Activated CD4-positive, alpha-beta memory T cell treated with anti-CD3 and anti-CD28 coated beads for 36 hours (primary cell): ENCODE measurements around the gene SPATA20. TPM values are rescaled to one million over a fixed set of nuclear protein-coding genes. Genes with fewer than 3 reads are reported as not detected.

Source experiments
- CTCF ChIA-PET: fragments of 350-600 bp; sonication (Branson Sonifier 250); formaldehyde crosslinking; loops from one replicate; lab custom pipeline; 2021; ENCODE audit warnings: antibody characterized with exemption, inconsistent platforms; lab: Charles Lee
- POLR2A ChIA-PET: fragments of 350-600 bp; sonication (Branson Sonifier 250); formaldehyde crosslinking; loops from one replicate; lab custom pipeline; 2021; ENCODE audit warnings: antibody characterized with exemption; lab: Charles Lee
- DNase-seq: peaks from one replicate; pipeline ENCODE4 v3.0.0-alpha.2; 2020
- H3K27ac Mint-ChIP-seq: one replicate; pipeline ENCODE4 v1.8.0; 2021; ENCODE audit warnings: mixed read lengths
- H3K27me3 Mint-ChIP-seq: one replicate; pipeline ENCODE4 v1.8.0; 2021; ENCODE audit warnings: mixed read lengths
- H3K36me3 Mint-ChIP-seq: one replicate; pipeline ENCODE4 v1.8.0; 2021; ENCODE audit warnings: mixed read lengths
- H3K4me1 Mint-ChIP-seq: one replicate; pipeline ENCODE4 v1.8.0; 2021; ENCODE audit warnings: low read depth, mixed read lengths
- H3K4me3 Mint-ChIP-seq: one replicate; pipeline ENCODE4 v1.8.0; 2021; ENCODE audit warnings: mild to moderate bottlenecking, mixed read lengths
- H3K9me3 Mint-ChIP-seq: one replicate; pipeline ENCODE4 v1.8.0; 2021; ENCODE audit warnings: mixed read lengths
- intact Hi-C: fragments of 100-400 bp; cut with micrococcal nuclease; formaldehyde crosslinking; loops from one replicate; pipeline ENCODE4 v1.15.1; 2023
- total RNA-seq, 2 experiments: library from RNA; stranded (reverse); gene quantifications; one replicate each; pipeline ENCODE4 v1.2.3, GENCODE V29; 2021

The SPATA20 gene
- total RNA-seq, 2 experiments from 2014 or later = 22.8 to 23.4 TPM

- DNase-seq = no peak
- CTCF ChIA-PET = interaction anchor here (0.6 to 2.0 kb wide), 9 partner anchors 9 to 197 kb away, joined by 3 to 8 read pairs (median 3); no protein-coding TSS in a partner anchor
- H3K27ac Mint-ChIP-seq = no peak overlapping the region
- peaks cover 16% of the 10 kb centered on the region for H3K4me1 Mint-ChIP-seq
- intact Hi-C loops = loop anchor here (1.0 to 10.0 kb wide), 5 partner anchors 32 to 412 kb away; partner anchors contain the start of genes ACSF2 and ANKRD40
- H3K36me3 Mint-ChIP-seq = no peaks in the 10 kb centered on the region
- peak overlapping the region; percentile 75 for H3K4me3 Mint-ChIP-seq
- H3K9me3 Mint-ChIP-seq = no peaks in the 10 kb centered on the region
- POLR2A ChIA-PET = interaction anchor here (1.3 to 1.8 kb wide), 2 partner anchors 55 to 324 kb away, joined by 3 to 5 read pairs; no protein-coding TSS in a partner anchor
- H3K27me3 Mint-ChIP-seq = peaks cover 6% of the 10 kb centered on the region
Measured at GRCh38 chr17:50542795-50543774, 3.9 kb upstream of the SPATA20 start.

GRCh38 chr17:50544516-50544915 lies 2.5 kb upstream of the SPATA20 start:
- Mint-ChIP-seq H3K4me1 (peaks cover 16% of the 10 kb centered on the region), H3K27me3 (peaks cover 6% of the 10 kb centered on the region), H3K4me3 (no peak overlapping the region), H3K36me3 (no peaks in the 10 kb centered on the region), H3K9me3 (no peaks in the 10 kb centered on the region), H3K27ac (no peak overlapping the region)
- ChIA-PET POLR2A (no interaction called here), CTCF (interaction anchor here (0.6 to 2.0 kb wide), 5 partner anchors 33 to 297 kb away, joined by 3 to 6 read pairs (median 3); no protein-coding TSS in a partner anchor)
- intact Hi-C loops = loop anchor here (5.0 to 10.0 kb wide), 2 partner anchors 163 to 410 kb away; partner anchors contain the start of gene ANKRD40
- DNase-seq = no peak

DNA sequence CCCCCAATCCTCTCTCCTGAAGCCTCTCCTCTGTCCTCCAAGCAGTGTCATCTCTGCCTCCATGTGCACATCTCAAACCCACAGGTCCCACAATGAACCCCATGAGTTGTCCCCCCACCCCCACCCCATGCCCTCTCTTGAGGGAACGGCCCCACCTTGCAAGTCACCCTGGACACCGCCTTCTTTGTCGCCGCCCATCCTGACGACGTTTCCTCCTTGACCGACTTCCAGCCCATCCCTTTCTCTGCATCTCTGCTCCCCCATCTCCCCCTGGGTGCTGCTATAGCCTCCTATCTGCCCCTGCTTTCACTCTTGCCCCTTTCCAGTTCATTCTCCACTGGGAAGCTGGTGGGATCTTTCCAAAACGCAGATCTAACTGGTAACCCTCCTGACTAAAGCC lies 1.7 kb upstream of the SPATA20 start:
- Mint-ChIP-seq H3K36me3 (no peaks in the 10 kb centered on the region), H3K9me3 (no peaks in the 10 kb centered on the region), H3K27ac (no peak overlapping the region), H3K4me1 (peaks cover 16% of the 10 kb centered on the region), H3K4me3 (no peak overlapping the region), H3K27me3 (peaks cover 6% of the 10 kb centered on the region)
- intact Hi-C loops = loop anchor here (5.0 to 10.0 kb wide), 3 partner anchors 67 to 409 kb away; no protein-coding TSS in a partner anchor
- ChIA-PET CTCF (interaction anchor here (0.6 to 1.2 kb wide), 3 partner anchors 44 to 296 kb away, joined by 3 read pairs; no protein-coding TSS in a partner anchor), POLR2A (no interaction called here)
- no peak for DNase-seq

DNA sequence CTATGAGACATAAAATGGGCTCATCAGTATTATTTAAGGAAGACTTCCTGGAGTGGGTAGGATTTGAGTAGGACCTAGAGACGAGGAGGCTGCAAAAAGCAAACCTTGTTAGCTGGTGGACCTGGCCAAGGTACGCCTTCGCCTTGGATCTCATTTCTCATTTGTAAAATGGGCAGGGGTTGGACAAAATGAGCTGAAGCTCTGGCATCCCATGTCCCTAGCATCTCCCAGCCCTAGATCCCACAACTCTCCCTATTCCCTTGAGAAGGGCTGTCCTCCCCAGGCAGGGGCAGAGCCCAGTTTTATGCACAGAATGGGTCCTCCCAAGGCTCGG lies 306 bp upstream of the SPATA20 start:
- ChIA-PET POLR2A (no interaction called here), CTCF (interaction anchor here (0.7 to 2.1 kb wide), 10 partner anchors 16 to 295 kb away, joined by 3 to 31 read pairs (median 4); no protein-coding TSS in a partner anchor)
- Mint-ChIP-seq H3K4me1 (peaks cover 11% of the 10 kb centered on the region), H3K4me3 (no peak overlapping the region), H3K27me3 (peaks cover 6% of the 10 kb centered on the region), H3K27ac (no peak overlapping the region), H3K36me3 (no peaks in the 10 kb centered on the region), H3K9me3 (no peaks in the 10 kb centered on the region)
- intact Hi-C loops = loop anchor here (1.0 to 10.0 kb wide), 5 partner anchors 14 to 408 kb away; partner anchors contain the start of gene CACNA1G
- no peak for DNase-seq

GRCh38 chr17:50547736-50548083 lies 736 bp downstream of the SPATA20 start:
- intact Hi-C loops = loop anchor here (1.0 to 10.0 kb wide), 5 partner anchors 13 to 407 kb away; partner anchors contain the start of gene CACNA1G
- DNase-seq = no peak
- ChIA-PET POLR2A (no interaction called here), CTCF (interaction anchor here (1.6 to 2.1 kb wide), 3 partner anchors 41 to 159 kb away, joined by 3 to 31 read pairs (median 4); no protein-coding TSS in a partner anchor)
- H3K27me3 Mint-ChIP-seq = peaks cover 6% of the 10 kb centered on the region
- peak overlapping the region; percentile 58 for H3K27ac Mint-ChIP-seq
- H3K4me1 Mint-ChIP-seq = peaks cover 3% of the 10 kb centered on the region
- no peaks in the 10 kb centered on the region for H3K9me3 Mint-ChIP-seq
- peak overlapping the region; percentile 71 for H3K4me3 Mint-ChIP-seq
- no peaks in the 10 kb centered on the region for H3K36me3 Mint-ChIP-seq

DNA sequence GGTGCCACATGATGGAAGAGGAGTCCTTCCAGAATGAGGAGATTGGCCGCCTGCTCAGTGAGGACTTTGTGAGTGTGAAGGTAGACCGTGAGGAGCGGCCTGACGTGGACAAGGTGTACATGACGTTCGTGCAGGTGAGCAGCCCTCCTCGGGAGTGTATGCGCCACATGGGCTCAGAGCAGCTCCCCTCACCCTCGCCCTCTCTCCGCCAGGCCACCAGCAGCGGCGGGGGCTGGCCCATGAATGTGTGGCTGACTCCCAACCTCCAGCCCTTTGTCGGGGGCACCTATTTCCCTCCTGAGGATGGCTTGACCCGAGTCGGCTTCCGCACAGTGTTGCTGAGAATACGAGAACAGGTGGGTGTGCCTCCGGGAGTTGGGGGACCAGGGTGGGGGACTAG lies 1.9 kb downstream of the SPATA20 start:
- H3K36me3 Mint-ChIP-seq = no peaks in the 10 kb centered on the region
- no peak overlapping the region for H3K27ac Mint-ChIP-seq
- intact Hi-C loops = loop anchor here (5.0 to 10.0 kb wide), 3 partner anchors 63 to 406 kb away; no protein-coding TSS in a partner anchor
- H3K4me1 Mint-ChIP-seq = peaks cover 3% of the 10 kb centered on the region
- ChIA-PET POLR2A (no interaction called here), CTCF (interaction anchor here (1.5 kb wide), 1 partner anchor 77 kb away, joined by 3 read pairs; no protein-coding TSS in a partner anchor)
- H3K9me3 Mint-ChIP-seq = no peaks in the 10 kb centered on the region
- no peak overlapping the region for H3K4me3 Mint-ChIP-seq
- peaks cover 6% of the 10 kb centered on the region for H3K27me3 Mint-ChIP-seq
- DNase-seq = no peak

GRCh38 chr17:50549256-50549941 lies 2.4 kb downstream of the SPATA20 start:
- no peaks in the 10 kb centered on the region for H3K9me3 Mint-ChIP-seq
- intact Hi-C loops = loop anchor here (5.0 to 10.0 kb wide), 3 partner anchors 63 to 405 kb away; no protein-coding TSS in a partner anchor
- no peak for DNase-seq
- no peak overlapping the region for H3K27ac Mint-ChIP-seq
- CTCF ChIA-PET = interaction anchor here (0.8 to 2.2 kb wide), 4 partner anchors 11 to 78 kb away, joined by 3 to 8 read pairs (median 3); partner anchors contain the start of gene CACNA1G
- peaks cover 2% of the 10 kb centered on the region for H3K27me3 Mint-ChIP-seq
- H3K4me1 Mint-ChIP-seq = peaks cover 3% of the 10 kb centered on the region
- H3K36me3 Mint-ChIP-seq = no peaks in the 10 kb centered on the region
- POLR2A ChIA-PET = no interaction called here
- H3K4me3 Mint-ChIP-seq = no peak overlapping the region

DNA sequence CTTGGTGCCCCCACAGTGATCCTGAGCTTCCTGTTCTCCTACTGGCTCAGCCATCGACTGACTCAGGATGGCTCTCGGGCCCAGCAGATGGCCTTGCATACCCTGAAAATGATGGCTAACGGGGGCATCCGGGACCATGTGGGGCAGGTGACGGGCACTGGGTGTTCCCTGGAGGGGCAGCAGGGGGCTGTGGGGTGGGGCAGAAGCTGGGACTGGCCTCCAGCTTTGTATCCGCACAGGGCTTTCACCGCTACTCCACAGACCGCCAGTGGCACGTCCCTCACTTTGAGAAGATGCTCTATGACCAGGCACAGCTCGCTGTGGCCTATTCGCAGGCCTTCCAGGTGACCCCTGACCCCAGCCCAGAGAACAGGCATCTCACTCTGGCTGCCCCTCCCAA lies 3.0 kb downstream of the SPATA20 start:
- Mint-ChIP-seq H3K27ac (no peak overlapping the region), H3K9me3 (no peaks in the 10 kb centered on the region), H3K27me3 (no peaks in the 10 kb centered on the region), H3K36me3 (no peaks in the 10 kb centered on the region), H3K4me1 (peaks cover 3% of the 10 kb centered on the region), H3K4me3 (no peak overlapping the region)
- intact Hi-C loops = loop anchor here (5.0 to 10.0 kb wide), 3 partner anchors 62 to 405 kb away; no protein-coding TSS in a partner anchor
- ChIA-PET POLR2A (no interaction called here), CTCF (interaction anchor here (0.8 to 2.2 kb wide), 5 partner anchors 10 to 78 kb away, joined by 3 to 8 read pairs (median 3); partner anchors contain the start of gene CACNA1G)
- no peak for DNase-seq

DNA sequence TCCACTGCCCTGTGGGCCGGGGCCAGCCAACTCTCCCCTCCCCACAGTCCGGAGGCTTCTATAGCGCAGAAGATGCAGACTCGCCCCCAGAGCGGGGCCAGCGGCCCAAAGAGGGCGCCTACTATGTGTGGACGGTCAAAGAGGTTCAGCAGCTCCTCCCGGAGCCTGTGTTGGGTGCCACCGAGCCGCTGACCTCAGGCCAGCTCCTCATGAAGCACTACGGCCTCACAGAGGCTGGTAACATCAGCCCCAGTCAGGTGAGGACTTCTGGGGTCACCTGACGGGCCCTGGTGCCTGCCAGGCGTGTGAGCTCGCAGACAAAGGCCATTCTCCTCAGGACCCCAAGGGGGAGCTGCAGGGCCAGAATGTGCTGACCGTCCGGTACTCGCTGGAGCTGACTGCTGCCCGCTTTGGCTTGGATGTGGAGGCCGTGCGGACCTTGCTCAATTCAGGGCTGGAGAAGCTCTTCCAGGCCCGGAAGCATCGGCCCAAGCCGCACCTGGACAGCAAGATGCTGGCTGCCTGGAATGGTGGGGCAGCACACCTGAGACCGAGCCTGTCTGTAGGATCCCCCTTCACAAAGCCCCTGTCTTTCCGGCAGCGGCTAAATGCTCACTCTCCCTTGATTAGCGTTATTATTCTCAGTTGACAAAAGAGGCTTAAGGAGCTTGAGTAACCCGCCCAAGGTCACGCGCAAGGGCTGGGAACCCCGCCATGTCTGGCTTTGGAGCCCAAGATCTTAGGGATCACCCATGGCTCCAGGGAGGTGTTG lies 3.9 kb downstream of the SPATA20 start:
- Mint-ChIP-seq H3K27ac (no peak overlapping the region), H3K4me1 (peaks cover 3% of the 10 kb centered on the region), H3K9me3 (no peaks in the 10 kb centered on the region), H3K4me3 (no peak overlapping the region), H3K36me3 (no peaks in the 10 kb centered on the region), H3K27me3 (no peaks in the 10 kb centered on the region)
- ChIA-PET CTCF (interaction anchor here (1.1 to 2.2 kb wide), 3 partner anchors 10 to 77 kb away, joined by 5 to 8 read pairs (median 8); partner anchors contain the start of gene CACNA1G), POLR2A (no interaction called here)
- no peak for DNase-seq
- intact Hi-C loops = no loop called here

- Mint-ChIP-seq H3K27me3 (no peaks in the 10 kb centered on the region), H3K4me3 (no peak overlapping the region), H3K27ac (no peak overlapping the region), H3K4me1 (peaks cover 3% of the 10 kb centered on the region), H3K36me3 (no peaks in the 10 kb centered on the region), H3K9me3 (no peaks in the 10 kb centered on the region)
- ChIA-PET CTCF (interaction anchor here (1.1 to 2.2 kb wide), 3 partner anchors 9 to 76 kb away, joined by 5 to 8 read pairs (median 8); partner anchors contain the start of gene CACNA1G), POLR2A (no interaction called here)
- intact Hi-C loops = no loop called here
- DNase-seq = no peak
Measured at GRCh38 chr17:50551433-50551815, 4.5 kb downstream of the SPATA20 start.

- Mint-ChIP-seq H3K27ac (no peak overlapping the region), H3K36me3 (no peaks in the 10 kb centered on the region), H3K4me1 (no peaks in the 10 kb centered on the region), H3K9me3 (no peaks in the 10 kb centered on the region), H3K4me3 (no peak overlapping the region), H3K27me3 (no peaks in the 10 kb centered on the region)
- POLR2A ChIA-PET = no interaction called here
- CTCF ChIA-PET = no interaction called here
- no peak for DNase-seq
- intact Hi-C loops = no loop called here
Measured at GRCh38 chr17:50551884-50552283, 4.9 kb downstream of the SPATA20 start.
